Activated gamma-delta T cell treated with anti-CD3 and anti-CD28 coated beads, Interleukin-2, amount 50 U/mL, for 16 hours (primary cell): ENCODE measurements around the gene DENND4C.
"Not testable (repeated sequence)": the region's sequence is repeated elsewhere in the genome, so short reads cannot be mapped to it uniquely, and the experiment has no call there.

Source experiments
- DNase-seq: peaks from one replicate; pipeline ENCODE4 v3.0.0-alpha.2; 2020; ENCODE audit warnings: low read depth

Gene DENND4C

DNA sequence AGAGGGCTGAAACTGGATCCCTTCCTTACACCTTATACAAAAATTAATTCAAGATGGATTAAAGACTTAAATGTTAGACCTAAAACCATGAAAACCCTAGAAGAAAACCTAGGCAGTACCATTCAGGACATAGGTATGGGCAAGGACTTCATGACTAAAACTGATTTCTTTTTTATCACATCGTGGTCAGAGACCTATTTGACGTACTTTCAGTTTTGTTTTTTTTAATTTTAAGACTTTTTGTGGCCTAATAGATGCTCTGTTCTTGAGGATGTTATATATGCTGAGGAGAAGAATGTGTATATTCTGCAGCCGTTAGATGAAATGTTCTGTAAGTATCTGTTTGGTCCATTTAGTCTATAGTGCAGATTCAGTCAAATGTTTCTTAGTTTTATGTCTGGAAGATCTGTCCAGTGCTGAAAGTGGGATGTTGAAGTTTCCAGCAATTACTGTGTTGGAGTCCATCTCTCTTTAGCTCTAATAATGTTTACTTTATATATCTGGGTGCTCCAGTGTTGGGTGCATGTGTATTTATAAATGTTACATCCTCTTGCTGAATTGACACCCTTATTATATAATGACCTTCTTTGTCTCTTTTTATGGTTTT lies 36.4 kb downstream of the DENND4C start:
- DNase-seq, result not testable (repeated sequence)

DNA sequence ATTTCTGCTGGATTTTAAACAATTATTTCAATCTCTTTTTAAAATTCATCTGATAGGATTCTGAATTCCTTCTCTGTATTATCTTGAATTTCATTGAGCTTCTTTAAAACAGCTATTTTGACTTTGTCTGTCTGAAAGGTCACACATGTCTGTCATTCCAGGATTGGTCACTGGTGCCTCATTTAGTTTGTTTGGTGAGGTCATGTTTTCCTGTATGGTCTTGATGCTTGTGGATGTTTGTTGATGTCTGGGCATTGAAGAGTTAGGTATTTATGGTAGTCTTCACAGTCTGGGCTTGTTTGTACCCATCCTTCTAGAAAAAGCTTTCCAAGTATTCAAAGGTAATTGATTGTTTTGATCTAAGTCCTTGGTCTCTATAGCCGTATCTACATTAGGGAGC lies 39.1 kb downstream of the DENND4C start:
- DNase-seq, result no peak

DNA sequence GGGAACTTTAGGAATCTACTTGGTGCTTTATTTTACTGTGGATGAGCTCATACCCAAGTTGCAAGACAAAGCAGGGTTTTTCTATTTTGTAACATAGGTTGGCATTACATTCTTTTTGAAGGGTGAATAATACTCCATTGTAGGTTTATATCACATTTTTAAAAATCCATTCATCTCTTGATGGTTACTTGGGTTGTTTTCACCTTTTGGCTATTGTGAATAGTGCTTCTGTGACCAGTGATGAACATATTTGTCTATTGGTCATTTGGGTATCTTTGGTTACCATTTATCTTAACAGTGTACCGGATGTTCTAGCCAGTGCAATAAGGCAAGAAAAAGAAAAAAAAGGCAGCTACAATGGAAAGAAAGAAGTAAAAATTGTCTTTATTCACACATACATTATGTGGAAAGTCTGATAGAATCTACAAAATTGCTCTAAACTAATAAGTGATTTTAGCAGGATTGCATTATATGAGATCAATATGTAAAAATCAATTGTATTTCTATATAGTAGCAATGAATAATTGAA lies 40.0 kb downstream of the DENND4C start:
- no peak for DNase-seq

DNA sequence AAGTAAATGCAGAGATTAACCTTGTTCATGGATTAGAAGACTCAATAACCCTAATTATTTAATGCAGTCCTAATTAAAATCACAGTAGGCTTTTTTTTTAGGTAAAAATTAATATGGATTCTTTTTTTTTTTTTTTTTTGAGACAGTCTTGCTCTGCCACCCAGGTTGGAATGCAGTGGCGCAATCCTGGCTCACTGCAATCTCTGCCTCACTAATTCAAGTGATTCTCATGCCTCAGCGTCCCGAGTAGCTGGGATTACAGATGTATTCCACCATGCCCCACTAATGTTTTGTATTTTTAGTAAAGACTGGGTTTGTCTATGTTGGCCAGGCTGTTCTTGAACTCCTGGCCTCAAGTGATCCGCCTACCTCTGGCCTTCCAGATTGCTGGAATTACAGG lies 40.6 kb downstream of the DENND4C start:
- no peak for DNase-seq

DNA sequence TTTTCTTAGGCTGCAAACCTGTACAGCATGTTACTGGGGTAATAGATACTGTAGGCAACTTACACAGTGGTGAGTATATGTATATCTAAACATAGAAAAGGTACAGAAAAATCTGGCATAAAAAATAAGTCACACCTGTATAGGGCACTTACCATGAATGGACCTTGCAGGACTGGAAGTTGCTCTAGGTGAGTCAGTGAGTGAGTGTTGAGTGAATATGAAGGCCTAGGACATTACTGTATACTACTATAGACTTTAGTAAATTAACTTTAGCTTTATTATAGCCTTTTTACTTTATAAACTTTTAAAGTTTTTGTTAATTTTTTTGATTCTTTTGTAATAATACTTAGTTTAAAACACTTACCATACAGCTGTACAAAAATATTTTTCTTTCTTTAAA lies 51.3 kb downstream of the DENND4C start:
- DNase-seq, result no peak

DNA sequence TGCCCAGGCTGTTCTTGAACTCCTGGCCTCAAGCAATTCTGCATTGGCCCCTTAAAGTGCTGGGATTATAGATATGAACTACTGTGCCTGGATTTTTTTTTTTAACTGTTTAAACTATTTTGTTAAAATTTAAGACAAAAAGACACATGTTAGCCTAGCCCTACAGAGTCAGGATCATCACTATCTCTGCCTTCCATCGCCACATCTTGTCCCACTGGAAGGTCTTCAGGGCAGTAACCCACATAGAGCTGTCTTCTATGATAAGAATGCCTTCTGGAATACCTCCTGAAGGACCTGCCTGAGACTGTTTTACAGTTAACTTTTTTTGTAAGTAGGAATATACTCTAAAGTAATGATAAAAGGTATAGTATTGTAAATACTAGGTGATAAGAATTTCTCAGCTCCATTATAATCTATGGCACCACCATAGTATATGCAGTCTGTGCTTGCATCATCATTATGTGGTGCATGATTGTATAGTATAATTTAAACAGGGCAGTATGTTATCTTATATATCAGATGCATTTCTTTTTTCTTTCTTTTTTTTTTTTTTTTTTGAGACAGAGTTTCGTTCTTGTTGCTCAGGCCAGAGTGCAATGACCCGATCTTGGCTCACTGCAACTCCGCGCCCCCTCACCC lies 52.7 kb downstream of the DENND4C start:
- DNase-seq, result no peak

DNA sequence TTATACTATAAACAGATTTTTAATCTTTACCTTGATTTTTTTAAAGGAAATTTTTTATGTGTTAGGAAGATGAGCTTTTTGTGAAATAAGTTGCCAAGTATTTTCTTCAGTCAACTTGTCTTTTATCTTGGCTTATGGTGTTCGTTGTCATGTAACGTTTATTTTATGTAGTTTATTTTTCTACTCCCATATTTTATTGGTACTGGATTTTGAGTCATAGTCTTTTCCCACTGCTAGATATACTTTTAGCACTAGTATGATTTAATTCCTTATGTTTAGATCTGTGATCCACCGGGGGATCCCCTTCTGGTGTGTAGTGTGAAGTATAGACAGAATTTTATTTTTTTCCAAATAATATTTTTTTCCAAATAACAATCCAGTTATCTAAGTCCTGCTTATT lies 54.2 kb downstream of the DENND4C start:
- no peak for DNase-seq

DNA sequence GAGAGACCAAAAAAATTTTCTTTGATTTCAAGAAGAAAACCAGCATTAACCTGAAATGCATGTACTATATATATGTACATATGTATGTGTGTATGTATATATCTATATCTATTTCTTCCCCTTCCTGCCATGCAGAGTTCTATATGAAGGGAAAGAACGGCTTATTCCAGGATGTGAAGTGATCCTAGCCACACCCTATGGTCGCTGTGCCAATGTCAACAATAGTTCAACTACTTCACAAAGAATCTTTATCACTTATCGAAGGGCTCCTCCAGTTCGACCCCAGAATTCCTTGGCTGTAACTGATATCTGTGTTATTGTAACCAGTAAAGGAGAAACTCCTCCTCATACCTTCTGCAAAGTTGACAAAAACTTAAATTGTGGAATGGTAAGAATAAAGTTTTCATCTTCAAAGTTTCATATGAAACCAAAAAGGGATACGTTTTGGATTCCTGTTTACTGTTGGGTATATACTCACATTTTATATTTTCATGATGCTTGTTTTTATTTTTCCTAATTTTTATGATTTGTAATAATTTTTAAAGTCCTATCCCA lies 56.2 kb downstream of the DENND4C start:
- no peak for DNase-seq

DNA sequence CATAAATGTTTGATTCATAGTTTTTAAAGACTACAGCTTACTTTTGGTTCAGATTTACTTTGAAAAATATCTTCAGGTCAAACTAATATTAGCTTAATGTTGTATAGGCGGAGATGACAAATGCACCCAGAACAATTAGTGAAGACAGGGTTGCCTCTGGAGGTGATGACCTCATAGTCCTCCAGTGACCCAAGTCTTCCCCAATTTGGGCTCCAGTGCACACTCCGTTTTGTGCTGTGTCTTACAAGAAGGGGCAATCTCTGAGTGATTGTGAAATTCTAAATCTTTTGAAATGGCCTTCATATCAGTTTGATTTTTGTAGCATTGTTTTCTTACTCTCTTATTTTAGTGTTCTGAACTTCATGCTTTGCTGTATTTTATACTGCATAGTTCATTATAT lies 57.6 kb downstream of the DENND4C start:
- no peak for DNase-seq

DNA sequence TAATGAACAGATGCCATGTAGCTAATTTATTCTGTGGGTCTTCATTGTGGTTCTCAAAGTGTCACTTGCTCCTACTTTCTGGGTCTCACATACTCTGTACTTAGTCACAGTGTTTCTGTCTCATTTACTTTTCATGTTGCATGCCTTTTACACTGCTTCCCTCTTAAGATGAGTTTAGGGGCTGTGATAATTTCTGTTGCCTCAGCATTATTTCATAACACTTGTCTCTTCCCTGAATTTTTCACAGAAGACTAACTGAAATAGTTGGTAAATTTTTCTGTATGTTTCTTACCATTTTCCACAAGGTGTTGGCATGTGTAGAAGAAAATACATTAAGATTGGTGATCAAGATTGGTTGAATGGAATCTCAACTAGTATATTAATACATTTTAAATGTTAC lies 59.6 kb downstream of the DENND4C start:
- DNase-seq, result no peak

DNA sequence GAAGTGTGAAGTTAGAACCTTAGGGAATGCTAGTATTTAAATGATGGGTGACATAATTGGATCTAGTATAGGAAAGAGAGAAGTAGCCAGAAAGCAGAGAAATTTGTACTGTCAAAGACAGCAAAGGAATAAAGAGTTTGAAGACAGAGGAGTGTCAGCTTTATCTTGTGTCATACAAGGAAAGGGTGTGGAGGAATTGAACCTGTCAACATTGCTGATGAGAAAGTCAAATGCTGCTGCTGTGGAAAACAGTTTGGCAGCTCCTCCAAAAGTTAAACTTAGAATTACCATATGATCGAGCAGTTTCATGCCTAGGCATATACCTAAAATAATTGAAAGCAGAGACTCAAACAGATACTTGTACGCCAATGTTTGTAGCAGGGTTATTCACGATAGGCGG lies 63.7 kb downstream of the DENND4C start:
- no peak for DNase-seq

DNA sequence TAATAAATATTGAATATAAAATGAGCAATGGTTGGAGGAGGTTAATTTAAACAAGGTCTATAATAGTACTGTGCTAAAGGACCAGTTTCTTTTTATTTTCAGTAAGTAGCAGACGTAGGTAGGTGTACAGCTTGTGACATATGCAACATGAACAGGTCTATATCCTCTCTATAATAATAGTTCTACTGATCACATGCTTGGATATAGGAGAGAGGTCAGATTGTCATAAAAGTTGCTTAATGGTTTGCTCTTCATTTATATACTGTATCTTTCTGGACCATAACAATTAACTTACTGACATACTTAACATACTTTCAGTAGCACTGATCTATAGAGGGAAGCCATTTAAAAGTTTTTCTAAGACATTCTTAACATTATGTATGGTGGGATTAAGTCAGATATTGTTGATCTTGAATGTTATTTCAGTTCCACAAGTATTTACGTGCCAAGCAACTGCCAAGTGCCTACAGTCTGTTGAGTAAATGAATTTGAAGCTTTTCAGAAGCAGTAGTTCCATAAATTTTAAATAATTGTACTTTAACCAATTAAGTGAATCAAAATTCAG lies 68.0 kb downstream of the DENND4C start:
- DNase-seq, result no peak

DNA sequence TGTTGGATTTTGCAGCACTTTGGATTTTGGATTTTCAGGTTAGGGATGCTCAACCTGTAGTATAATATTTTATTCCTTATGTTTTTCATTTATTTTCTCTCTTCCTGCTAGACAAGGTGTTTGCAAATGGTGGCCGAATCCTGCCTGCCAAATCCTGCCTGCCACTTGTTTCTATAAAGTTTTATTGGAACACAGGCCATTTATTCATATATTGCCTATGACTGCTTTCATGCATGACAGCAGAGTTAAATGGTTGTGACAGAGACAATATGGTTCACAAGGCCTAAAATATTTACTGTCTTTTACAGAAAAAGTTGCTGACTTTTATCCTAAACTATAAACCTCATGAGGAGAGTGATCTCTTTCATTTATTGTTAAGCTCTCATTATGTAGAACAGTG lies 72.7 kb downstream of the DENND4C start:
- no peak for DNase-seq

DNA sequence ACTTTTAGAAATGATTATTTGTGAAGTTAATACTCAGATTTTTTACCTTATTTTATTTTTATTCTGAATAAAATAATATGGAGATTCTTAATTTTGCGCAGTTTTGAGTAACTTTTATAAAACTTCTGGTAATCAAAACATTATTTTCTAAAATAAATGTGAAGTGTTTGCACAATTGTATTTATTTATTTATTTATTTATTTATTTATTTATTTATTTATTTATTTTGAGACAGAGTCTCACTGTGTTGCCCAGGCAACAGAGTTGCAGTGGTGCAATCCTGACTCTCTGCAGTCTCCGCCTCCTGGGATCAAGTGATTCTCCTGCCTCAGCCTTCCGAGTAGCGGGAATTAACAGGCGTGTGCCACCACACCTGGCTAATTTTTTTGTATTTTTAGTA lies 76.1 kb downstream of the DENND4C start:
- no peak for DNase-seq

DNA sequence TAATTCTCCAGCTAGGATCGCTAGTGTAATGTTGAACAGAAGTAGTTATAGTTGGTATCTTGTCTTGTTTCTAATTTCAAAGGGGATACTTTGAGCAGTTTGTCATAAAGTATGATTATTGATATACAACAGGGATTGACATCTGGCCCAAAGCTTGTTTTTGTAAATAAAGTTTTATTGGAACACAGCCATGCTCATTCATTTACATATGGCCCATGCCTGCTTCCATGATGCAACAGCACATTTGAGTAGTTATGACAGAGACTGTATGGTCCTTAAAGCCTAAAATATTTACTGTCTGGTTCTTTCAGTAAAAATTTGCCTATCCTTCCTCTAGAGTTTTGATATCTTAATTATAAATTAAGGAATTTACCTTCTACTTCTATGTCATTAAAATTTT lies 79.8 kb downstream of the DENND4C start:
- no peak for DNase-seq

DNA sequence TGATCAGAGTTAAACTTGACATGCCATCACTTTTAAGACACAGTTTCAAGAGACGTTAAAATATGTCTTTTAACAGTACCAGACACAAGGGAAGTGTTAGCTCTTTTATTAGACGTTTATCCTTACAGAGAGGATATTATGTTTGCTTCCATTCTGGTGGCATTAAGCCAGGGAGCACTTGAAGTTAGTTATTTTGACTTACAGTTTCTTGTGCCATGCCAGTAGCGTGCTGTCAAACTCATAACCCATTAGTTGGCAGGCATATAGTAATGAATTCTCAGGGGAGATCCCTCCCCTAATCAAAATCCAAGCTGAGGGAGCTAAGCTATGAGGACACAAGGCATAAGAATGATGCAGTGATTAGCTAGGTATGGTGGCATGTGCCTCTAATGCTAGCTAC lies 83.1 kb downstream of the DENND4C start:
- no peak for DNase-seq

DNA sequence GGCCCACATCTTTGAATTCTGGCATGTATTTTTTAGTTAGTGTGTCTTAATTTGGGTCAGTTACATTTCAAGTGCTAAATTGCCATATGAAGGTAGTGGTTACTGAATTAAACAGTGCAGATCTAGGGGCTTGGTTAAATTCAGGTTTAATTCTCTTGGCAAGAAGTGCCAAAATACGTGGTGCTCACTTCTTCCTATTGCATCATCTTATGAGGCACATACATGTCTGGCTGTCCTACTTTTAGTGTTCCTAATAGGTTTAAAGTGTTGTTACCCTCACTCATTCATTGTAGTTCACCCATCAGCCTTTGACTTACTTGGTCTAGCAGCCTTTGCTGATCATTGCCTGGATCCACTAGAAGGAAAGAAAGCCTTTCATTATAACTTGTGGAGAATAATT lies 90.0 kb downstream of the DENND4C start:
- DNase-seq, result no peak

DNA sequence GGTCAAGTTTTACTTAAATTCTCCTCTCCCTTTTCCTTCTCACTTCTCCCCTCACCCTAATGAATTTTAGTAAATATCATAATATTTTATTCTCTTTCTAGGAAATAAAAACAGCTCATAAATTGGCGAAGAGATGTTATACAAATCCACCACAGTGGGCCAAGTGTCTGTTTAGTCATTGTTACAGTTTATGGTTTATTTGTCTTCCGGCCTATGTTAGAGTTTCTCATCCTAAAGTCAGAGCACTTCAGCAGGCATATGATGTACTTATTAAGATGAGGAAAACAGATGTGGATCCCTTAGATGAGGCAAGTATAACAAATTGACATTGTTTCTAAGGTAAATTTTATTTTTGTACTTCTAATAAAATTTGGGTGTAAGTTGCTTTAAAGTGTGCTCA lies 101.4 kb downstream of the DENND4C start:
- DNase-seq, result no peak

DNA sequence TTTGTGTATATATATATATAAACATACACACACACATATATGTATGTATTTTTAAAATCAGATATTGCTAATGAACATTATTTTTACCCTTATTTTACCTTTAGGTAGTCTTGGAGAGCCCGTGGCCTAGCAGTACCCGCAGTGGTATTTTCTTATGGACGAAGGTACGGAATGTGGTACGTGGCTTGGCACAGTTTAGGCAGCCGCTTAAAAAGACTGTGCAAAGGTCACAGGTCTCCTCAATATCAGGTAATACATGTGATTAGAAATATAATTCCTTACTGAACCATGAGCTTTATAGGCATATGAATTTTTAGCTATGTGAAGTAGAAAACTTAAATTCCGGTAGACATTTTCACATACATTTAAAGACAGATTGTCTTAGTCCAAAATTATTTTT lies 105.7 kb downstream of the DENND4C start:
- no peak for DNase-seq

DNA sequence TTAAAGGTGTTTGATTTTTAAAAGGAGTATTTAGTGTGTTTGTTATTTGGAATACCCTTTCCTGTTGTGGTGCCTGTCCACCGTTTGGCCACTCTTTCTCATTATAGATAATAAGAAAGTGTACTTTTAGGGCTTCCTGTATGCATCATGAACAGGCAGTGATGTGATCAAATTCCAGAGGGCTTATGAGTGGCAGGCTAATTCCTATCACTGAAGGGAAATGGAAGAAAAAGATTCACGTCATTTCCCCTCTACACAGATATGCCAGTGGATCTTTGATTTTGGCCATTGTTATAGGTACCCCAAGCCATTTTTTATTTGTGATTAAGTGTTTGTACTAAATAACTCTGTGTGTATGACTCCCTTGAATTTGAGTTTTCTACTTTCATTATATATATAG lies 112.5 kb downstream of the DENND4C start:
- DNase-seq, result no peak

DNA sequence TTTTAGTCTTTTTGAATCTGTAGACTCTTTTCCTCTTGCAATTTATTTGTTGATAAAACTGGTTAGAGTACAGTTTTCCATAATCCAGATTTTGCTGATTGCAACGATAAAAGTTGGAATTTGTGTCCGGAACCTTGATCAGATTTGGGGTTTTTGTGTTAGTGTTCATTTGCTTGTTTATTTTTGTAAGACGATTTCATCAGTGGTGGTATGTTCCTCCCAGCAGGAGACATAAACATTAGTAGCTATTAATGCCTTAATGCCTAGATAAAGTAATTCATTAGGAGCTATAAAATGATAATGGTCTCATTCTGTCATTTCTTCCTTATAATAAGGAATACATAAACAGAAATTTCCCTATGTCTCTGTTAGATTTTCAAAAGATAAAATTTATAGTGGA lies 128.2 kb downstream of the DENND4C start:
- no peak for DNase-seq

DNA sequence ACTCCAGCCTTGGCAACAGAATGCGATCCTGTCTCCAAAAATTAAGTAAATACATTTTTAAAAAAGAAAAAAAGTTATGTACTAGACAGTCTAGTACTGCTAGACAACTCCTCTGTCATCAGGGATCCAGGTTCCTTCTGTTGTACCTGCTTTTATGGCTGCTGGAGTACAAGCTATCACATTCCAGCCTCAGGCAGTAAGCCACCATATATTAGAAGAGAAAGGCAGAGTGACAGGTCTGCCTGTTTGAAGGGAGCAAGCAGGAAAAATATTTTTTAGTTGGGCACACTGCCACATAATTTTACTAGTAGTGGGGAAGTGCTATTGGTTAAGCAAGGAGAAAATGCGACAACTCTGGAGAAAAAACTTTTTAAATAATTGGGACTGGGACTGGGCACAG lies 138.6 kb downstream of the DENND4C start:
- DNase-seq, result no peak

DNA sequence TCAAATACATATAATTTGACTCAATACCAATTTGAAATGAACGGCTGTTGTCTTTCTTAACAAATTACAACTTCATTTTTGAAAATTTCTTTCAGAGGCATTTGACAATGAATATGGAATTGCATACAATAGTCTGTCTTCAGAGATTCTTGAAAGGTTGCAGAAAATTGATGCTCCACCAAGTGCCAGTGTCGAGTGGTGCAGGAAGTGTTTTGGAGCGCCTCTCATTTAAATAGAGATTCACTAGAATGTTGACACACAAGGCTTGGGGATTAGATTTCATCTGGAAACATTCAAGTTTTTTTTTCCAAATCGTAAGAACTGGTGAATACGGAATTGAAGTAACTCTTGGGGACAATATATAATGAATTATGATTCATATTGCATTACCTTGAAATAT lies 141.4 kb downstream of the DENND4C start:
- no peak for DNase-seq

DNA sequence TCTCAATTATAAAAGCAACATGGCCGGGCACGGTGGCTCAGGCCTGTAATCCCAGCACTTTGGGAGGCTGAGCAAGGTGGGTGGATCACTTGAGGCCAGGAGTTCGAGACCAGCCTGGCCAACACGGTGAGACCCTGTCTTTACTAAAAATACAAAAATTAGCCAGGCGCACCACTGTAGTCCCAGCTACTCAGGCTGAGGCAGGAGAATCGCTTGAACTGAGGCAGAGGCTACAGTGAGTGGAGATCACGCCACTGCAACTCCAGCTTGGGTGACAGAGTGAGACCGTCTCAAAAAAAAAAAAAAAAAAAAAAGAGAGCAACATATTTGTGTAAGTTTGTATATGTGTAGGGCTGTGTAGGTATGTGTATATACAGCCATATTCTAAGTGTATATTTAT lies 142.1 kb downstream of the DENND4C start:
- no peak for DNase-seq
